ENCODE data around the gene TACR1.

- TF ChIP-seq CTCF (conservative IDR thresholded peaks at IDR 0.05; ENCODE audit: low read depth in 2 of 2) (no peak), EZH2 (IDR thresholded peaks at IDR 0.05; ENCODE audit: low read depth, unreplicated experiment) (no peak), CREB1 (CRISPR knock-in tag; IDR thresholded peaks at IDR 0.05; ENCODE audit: low read depth) (no peak), JUNB (IDR thresholded peaks at IDR 0.05; ENCODE audit: unreplicated experiment) (no peak), POLR2AphosphoS5 (IDR thresholded peaks at IDR 0.05; ENCODE audit: low read depth) (no peak), REST (IDR thresholded peaks at IDR 0.05; ENCODE audit: unreplicated experiment) (no peak), NANOG (IDR thresholded peaks at IDR 0.05; ENCODE audit: borderline replicate concordance) (no peak), ETS1 (IDR thresholded peaks at IDR 0.05) (no peak), ZNF114 (CRISPR knock-in tag; IDR thresholded peaks at IDR 0.05) (no peak), ZNF331 (CRISPR knock-in tag; IDR thresholded peaks at IDR 0.05; ENCODE audit: low read depth) (no peak), STAT1 (IDR thresholded peaks at IDR 0.05; ENCODE audit: unreplicated experiment) (no peak), EZH2phosphoT487 (IDR thresholded peaks at IDR 0.05; ENCODE audit: unreplicated experiment) (no peak), ZNF462 (CRISPR knock-in tag; IDR thresholded peaks at IDR 0.05) (no peak)
These were observed 5.5 kb upstream of the TACR1 start for GRCh38 chr2:75204833-75205232.

All from GM23338 (cell line).